Stimulated activated CD8-positive, alpha-beta memory T cell treated with anti-CD3 and anti-CD28 coated beads, Interleukin-4, amount 100 ng/mL, for 4 hours (primary cell): ENCODE measurements around the gene RPN1.

Source experiments
- DNase-seq, 2 donors: peaks; one replicate each; pipeline ENCODE4 v3.0.0-alpha.2; 2020; ENCODE audit warnings: low read depth in 2 of 2, low spot score in 1 of 2

RPN1 gene

DNA sequence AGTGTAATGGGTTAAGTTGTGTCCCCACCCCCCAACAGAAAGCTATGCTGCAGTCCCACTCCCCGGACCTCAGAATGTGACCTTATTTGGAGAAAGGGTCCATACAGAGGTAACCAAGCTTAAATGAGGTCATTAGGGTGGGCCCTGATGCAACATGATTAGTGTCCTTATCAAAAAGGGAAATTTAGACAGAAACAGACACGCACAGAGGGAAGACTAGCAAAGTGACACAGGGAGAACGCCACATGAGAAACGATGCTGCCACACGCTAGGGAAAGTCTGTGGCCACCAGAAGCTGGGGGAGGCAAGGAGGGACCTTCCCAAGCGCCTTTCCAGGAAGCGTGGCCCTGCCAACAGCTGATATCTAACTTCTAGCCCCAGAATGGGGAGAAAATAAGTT is 65.4 kb downstream of the RPN1 start:
- no peak for DNase-seq

DNA sequence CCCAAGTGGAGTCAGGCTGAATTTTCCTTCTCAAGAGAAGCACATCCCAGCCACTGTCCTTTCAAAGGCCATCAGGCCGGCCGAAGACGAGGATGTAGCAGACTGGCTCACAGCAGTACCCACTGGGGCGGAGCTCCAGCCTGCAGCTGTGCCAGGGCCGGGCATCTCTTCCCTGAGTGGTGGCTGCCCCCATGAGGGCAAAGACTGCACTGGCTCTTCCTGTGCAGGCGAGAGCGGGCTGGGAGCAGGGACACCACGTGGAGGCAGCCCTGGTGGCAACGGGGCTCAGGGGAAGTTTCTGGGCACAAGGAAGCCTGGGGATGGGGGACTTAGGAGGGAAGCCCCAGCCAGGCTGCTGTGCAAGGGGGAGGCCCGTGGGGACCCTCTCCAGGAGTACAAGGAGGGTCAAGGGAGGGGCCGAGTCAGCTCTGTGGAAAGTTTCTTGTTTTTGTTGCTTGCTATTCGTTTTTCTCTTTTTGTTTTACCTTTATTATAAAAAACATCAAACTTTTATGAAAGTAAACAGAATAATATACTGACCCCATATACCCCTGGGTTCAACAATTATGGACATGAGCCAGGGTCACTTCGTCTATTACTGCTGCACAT is 66.1 kb downstream of the RPN1 start:
- no peak for DNase-seq

DNA sequence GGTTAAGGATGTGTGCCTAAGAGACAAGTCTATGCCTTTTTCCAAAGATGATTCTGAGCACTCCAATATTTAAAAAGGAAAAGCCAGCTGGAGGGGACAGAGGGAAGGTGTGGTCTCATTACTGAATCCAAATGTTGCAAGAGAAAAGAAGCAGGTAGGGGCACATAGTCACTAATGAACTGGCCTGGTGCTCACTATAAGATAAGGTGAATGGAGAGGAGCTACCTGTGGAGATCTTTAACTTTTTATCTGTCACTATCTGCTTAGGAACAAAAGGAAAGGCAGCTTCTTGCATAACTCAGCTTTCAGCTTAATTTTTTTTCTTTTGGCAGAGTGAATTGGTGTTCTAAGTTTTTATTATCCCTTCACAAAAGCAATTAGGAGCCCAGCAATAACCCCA is 69.1 kb downstream of the RPN1 start:
- DNase-seq, result no peak

- DNase-seq, result no peak
Observed at GRCh38 chr3:128579927-128580326, 70.7 kb downstream of the RPN1 start.

- DNase-seq, result no peak
Observed at GRCh38 chr3:128578346-128578745, 72.3 kb downstream of the RPN1 start.

- no peak for DNase-seq
Observed at GRCh38 chr3:128577711-128578110, 72.9 kb downstream of the RPN1 start.

- DNase-seq, result no peak
Observed at GRCh38 chr3:128576290-128576689, 74.3 kb downstream of the RPN1 start.

DNA sequence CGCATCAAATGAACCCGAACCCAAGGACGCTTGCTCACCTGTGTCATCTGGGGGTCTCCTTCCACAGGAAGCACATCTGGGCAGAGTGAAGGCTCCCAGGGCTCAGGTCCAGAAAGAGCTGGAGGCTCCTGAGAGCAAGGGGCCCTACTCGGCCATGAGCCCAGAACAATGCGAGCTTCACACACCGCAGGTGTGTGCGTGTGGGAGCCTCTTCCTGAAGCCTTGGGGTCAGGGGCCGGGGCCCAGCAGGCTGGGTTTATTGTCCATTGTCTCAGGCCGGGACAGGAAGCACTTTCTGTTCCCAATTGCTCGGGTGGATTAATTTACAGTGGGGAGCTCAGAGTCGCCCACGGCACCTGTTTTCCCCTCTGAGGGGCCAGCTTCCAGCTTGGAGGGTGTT is 74.8 kb downstream of the RPN1 start:
- no peak for DNase-seq

- DNase-seq, result no peak
Observed at GRCh38 chr3:128573707-128574162, 76.9 kb downstream of the RPN1 start.

DNA sequence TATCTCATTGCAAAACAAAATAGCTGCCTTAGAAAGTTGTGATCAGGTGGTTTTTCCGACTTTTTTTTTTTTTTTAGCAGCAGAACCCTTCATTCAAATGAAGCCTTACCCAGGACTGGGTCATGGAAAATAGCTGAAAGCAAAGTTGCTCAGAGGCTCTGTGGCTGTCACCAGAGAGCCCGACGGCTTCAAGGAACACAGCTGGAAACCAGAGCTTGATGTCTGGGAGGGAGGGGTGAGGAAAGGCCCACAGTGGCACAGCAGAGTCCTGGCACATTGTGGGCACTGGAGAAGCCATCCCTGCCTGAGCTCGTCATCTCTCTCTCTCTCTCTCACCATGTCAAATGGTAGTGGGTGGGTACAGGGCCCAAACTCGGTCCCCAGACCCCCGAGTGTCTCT is 77.5 kb downstream of the RPN1 start:
- no peak for DNase-seq

- DNase-seq, result no peak
Observed at GRCh38 chr3:128572644-128573105, 77.9 kb downstream of the RPN1 start.

DNA sequence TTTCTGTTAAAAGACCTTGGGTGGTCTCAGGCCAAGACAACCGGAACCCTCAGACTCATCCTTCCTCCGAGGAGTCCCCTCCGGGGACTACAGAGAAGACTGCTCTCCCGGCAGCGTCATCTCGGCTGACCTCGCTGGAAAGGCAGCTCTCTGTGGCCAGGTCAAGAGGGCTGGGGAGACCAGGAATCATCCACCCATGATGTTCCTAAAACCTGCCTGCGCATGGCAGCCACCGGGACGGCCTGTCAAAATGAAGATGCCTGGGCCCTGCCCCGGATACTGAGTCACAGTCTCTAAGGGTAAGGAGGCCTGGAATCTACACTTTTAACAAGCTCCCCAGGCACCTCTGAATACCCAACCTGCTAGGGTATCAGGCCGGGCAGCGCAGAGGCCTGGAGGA is 78.6 kb downstream of the RPN1 start:
- DNase-seq, result no peak
